ENCODE measurements around the gene HSPB7.
"Not testable (repeated sequence)": the region's sequence is repeated elsewhere in the genome, so short reads cannot be mapped to it uniquely, and the experiment has no call there.

DNA sequence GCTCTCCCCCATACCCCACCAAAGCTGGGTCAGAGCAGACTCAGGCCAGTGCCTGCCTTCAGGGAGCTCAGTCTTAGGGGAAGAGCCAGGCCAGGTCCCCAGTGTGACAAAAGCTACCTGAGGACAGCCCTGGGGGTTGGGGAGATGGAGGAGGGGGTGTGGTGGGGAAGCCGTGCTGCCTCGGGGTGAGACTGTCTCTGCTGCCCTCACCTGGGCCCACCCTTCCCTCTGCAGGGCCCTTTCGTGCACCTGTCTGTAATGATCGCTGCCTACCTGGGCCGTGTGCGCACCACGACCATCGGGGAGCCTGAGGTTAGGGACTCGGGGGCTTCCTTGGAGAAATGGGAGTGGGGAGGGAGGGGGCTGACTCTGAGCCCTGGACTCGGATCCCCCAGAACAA is 8.5 kb upstream of the HSPB7 start:
- TF ChIP-seq POLR2A (IDR thresholded peaks at IDR 0.05; ENCODE audit: low read length); GATA1 (IDR thresholded peaks at IDR 0.05; ENCODE audit: low read depth, low read length): not testable (repeated sequence)
